ENCODE measurements around the gene PCDHB8.
"Not testable (repeated sequence)": the region's sequence is repeated elsewhere in the genome, so short reads cannot be mapped to it uniquely, and the experiment has no call there.

PCDHB8 gene

GRCh38 chr5:141199359-141200235 lies 22.0 kb downstream of the PCDHB8 start, which contains the start of gene PCDHB11:
Gene PCDHB11 (plus strand): TSS chr5:141199627. CDS start chr5:141199775, 148 bp downstream.
- TF ChIP-seq CTCF (IDR thresholded peaks at IDR 0.05; ENCODE audit: low read depth, low read length, missing control alignments), result no peak
- DNase-seq (ENCODE audit: low read depth), result no peak
- H3K4me3 ChIP-seq (ENCODE audit: low read depth, low read length), result no peak within 1 kb of the TSS

- H3K4me3 ChIP-seq (ENCODE audit: low read depth, low read length); DNase-seq (ENCODE audit: low read depth): not testable (repeated sequence)
Observed at GRCh38 chr5:141201126-141201525, 23.5 kb downstream of the PCDHB8 start.

- not testable (repeated sequence) for DNase-seq (ENCODE audit: low read depth); H3K4me3 ChIP-seq (ENCODE audit: low read depth, low read length)
Observed at GRCh38 chr5:141201646-141202045, 24.1 kb downstream of the PCDHB8 start.

GRCh38 chr5:141208478-141208877 lies 30.9 kb downstream of the PCDHB8 start, which contains the start of gene PCDHB12:
Gene PCDHB12 (plus strand): TSS chr5:141208719. CDS start chr5:141208908, 189 bp downstream.
- no peak within 1 kb of the TSS for H3K4me3 ChIP-seq (ENCODE audit: low read depth, low read length)
- DNase-seq (ENCODE audit: low read depth), result no peak
- TF ChIP-seq CTCF (IDR thresholded peaks at IDR 0.05; ENCODE audit: low read depth, low read length, missing control alignments), result no peak

- DNase-seq (ENCODE audit: low read depth); H3K4me3 ChIP-seq (ENCODE audit: low read depth, low read length): not testable (repeated sequence)
Observed at GRCh38 chr5:141210281-141210680, 32.7 kb downstream of the PCDHB8 start.

GRCh38 chr5:141210849-141211248 lies 33.3 kb downstream of the PCDHB8 start:
- not testable (repeated sequence) for DNase-seq (ENCODE audit: low read depth); H3K4me3 ChIP-seq (ENCODE audit: low read depth, low read length)

GRCh38 chr5:141213656-141214339 lies 36.2 kb downstream of the PCDHB8 start, which contains the start of gene PCDHB13:
Gene PCDHB13 (plus strand): TSS chr5:141213919. CDS start chr5:141214124, 205 bp downstream.
- DNase-seq (ENCODE audit: low read depth); H3K4me3 ChIP-seq (ENCODE audit: low read depth, low read length): not testable (repeated sequence)

- DNase-seq (ENCODE audit: low read depth); H3K4me3 ChIP-seq (ENCODE audit: low read depth, low read length): not testable (repeated sequence)
Observed at GRCh38 chr5:141214583-141214982, 37.0 kb downstream of the PCDHB8 start.

- not testable (repeated sequence) for DNase-seq (ENCODE audit: low read depth); H3K4me3 ChIP-seq (ENCODE audit: low read depth, low read length)
Observed at GRCh38 chr5:141215504-141215903, 37.9 kb downstream of the PCDHB8 start.

- H3K4me3 ChIP-seq (ENCODE audit: low read depth, low read length); DNase-seq (ENCODE audit: low read depth): not testable (repeated sequence)
Observed at GRCh38 chr5:141216035-141216434, 38.4 kb downstream of the PCDHB8 start.

- no peak for TF ChIP-seq CTCF (IDR thresholded peaks at IDR 0.05; ENCODE audit: low read depth, low read length, missing control alignments)
- DNase-seq (ENCODE audit: low read depth), result no peak
- no peak within 1 kb of the TSS for H3K4me3 ChIP-seq (ENCODE audit: low read depth, low read length)
Observed at GRCh38 chr5:141223112-141223783, 45.7 kb downstream of the PCDHB8 start, which contains the start of gene PCDHB14. Gene PCDHB14 (plus strand): TSS chr5:141223343. CDS start chr5:141223506, 163 bp downstream.

GRCh38 chr5:141224844-141225243 lies 47.3 kb downstream of the PCDHB8 start:
- H3K4me3 ChIP-seq (ENCODE audit: low read depth, low read length); DNase-seq (ENCODE audit: low read depth): not testable (repeated sequence)

- H3K4me3 ChIP-seq (ENCODE audit: low read depth, low read length); DNase-seq (ENCODE audit: low read depth): not testable (repeated sequence)
Observed at GRCh38 chr5:141225421-141225820, 47.8 kb downstream of the PCDHB8 start.

All from GM12864 (cell line).